ENCODE results near the gene ABCC1. TPM values are rescaled to one million over a fixed set of nuclear protein-coding genes. Genes with fewer than 3 reads are reported as not detected.

The ABCC1 gene
- total and polyA plus RNA-seq, 2 donors (not counting 1 experiment from before 2014, with no cell fraction given): 54.1 to 178 TPM

DNA sequence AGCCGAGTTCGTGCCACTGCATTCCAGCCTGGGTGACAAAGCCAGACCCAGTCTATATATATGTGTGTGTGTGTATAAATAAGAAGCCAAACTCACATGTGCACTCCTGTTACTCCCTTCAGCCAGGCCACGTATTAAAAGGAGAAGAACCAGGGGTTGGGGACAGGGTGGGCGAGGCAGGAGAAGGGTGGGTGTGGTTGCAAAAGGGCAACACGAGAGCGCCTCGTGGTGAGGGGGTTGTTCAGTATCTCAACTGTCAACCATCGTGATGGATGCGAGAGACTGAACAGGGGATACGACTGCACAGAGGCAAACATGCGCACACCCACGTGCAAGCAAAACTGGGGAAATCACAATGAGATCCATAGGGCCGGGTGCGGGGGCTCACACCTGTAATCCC is 219.0 kb downstream of the ABCC1 start:
- no peaks in the 10 kb centered on the region for H3K9me3 ChIP-seq (ENCODE audit: control insufficient read depth, insufficient read depth, low read depth, low read length)

DNA sequence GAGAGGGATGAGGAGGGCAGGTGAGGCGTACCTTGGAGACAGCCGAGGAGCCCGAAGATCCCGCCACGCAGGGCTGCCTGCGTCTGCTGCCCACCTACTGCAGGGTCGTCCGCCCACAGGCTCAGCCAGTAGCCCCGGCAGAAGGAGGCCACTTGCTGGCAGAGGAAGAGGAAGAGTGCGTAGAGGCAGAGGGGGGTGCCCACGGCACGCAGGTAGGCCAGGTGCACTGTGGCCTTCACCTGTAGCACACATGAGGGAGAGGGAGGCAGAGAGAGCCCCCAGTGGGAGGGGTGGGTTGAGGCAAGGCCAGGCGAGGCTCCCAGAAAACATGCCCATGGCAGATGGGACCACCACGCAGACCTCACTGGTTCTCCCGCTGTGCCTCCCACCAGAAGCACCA is 220.2 kb downstream of the ABCC1 start:
- DNase-seq (ENCODE audit: low read depth in 2 of 2): no peak
- no peaks in the 10 kb centered on the region for H3K4me1 ChIP-seq (ENCODE audit: control insufficient read depth, extremely low read depth, insufficient read depth, low read length)
- no peak overlapping the region for H2AFZ ChIP-seq (ENCODE audit: low read length)
- no peak overlapping the region for H3K27ac ChIP-seq (ENCODE audit: insufficient read depth, low read length)
- no peaks in the 10 kb centered on the region for H3K36me3 ChIP-seq (ENCODE audit: control insufficient read depth, insufficient read depth, low read length)
- H3K4me2 ChIP-seq (ENCODE audit: extremely low read depth, insufficient read depth, low read length): no peak overlapping the region
- no peaks in the 10 kb centered on the region for H3K9me3 ChIP-seq (ENCODE audit: control insufficient read depth, insufficient read depth, low read depth, low read length)
- H3K4me3 ChIP-seq (replicated peaks in 1 of 4; ENCODE audit: control extremely low read depth in 1 of 4, insufficient read depth in 1 of 4, low read depth in 3 of 4, low read length in 4 of 4): no peak overlapping the region
- TF ChIP-seq EZH2 (IDR thresholded peaks at IDR 0.05; ENCODE audit: low read length, missing control alignments): no peak
- TF ChIP-seq, protein P1, sequence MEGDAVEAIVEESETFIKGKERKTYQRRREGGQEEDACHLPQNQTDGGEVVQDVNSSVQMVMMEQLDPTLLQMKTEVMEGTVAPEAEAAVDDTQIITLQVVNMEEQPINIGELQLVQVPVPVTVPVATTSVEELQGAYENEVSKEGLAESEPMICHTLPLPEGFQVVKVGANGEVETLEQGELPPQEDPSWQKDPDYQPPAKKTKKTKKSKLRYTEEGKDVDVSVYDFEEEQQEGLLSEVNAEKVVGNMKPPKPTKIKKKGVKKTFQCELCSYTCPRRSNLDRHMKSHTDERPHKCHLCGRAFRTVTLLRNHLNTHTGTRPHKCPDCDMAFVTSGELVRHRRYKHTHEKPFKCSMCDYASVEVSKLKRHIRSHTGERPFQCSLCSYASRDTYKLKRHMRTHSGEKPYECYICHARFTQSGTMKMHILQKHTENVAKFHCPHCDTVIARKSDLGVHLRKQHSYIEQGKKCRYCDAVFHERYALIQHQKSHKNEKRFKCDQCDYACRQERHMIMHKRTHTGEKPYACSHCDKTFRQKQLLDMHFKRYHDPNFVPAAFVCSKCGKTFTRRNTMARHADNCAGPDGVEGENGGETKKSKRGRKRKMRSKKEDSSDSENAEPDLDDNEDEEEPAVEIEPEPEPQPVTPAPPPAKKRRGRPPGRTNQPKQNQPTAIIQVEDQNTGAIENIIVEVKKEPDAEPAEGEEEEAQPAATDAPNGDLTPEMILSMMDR (conservative IDR thresholded peaks at IDR 0.05 in 1 of 2, IDR thresholded peaks at IDR 0.05 in 1 of 2; ENCODE audit: low read depth in 1 of 2, low read length in 2 of 2): no peak
- no peaks in the 10 kb centered on the region for H4K20me1 ChIP-seq (ENCODE audit: control insufficient read depth, extremely low read depth, insufficient read depth, low read length)
- H3K79me2 ChIP-seq (ENCODE audit: control insufficient read depth, insufficient read depth, low read length): no peaks in the 10 kb centered on the region
- H3K27me3 ChIP-seq (ENCODE audit: control insufficient read depth, insufficient read depth, low read length): no peaks in the 10 kb centered on the region
- H3K9ac ChIP-seq (ENCODE audit: insufficient read depth, low read length): no peak overlapping the region

More for the DNA sequence above, 219.0 kb downstream of the ABCC1 start:
- no peaks in the 10 kb centered on the region for H3K4me1 ChIP-seq (ENCODE audit: control insufficient read depth, extremely low read depth, insufficient read depth, low read length)
- H3K4me3 ChIP-seq (replicated peaks in 1 of 4; ENCODE audit: control extremely low read depth in 1 of 4, insufficient read depth in 1 of 4, low read depth in 3 of 4, low read length in 4 of 4): no peak overlapping the region
- H2AFZ ChIP-seq (ENCODE audit: low read length): no peak overlapping the region
- H3K27me3 ChIP-seq (ENCODE audit: control insufficient read depth, insufficient read depth, low read length): no peaks in the 10 kb centered on the region
- no peak for DNase-seq (ENCODE audit: low read depth in 2 of 2)
- no peak overlapping the region for H3K9ac ChIP-seq (ENCODE audit: insufficient read depth, low read length)
- H3K36me3 ChIP-seq (ENCODE audit: control insufficient read depth, insufficient read depth, low read length): no peaks in the 10 kb centered on the region
- no peaks in the 10 kb centered on the region for H3K79me2 ChIP-seq (ENCODE audit: control insufficient read depth, insufficient read depth, low read length)
- no peak overlapping the region for H3K4me2 ChIP-seq (ENCODE audit: extremely low read depth, insufficient read depth, low read length)
- TF ChIP-seq, protein P1 (conservative IDR thresholded peaks at IDR 0.05 in 1 of 2, IDR thresholded peaks at IDR 0.05 in 1 of 2; ENCODE audit: low read depth in 1 of 2, low read length in 2 of 2): no peak
- TF ChIP-seq EZH2 (IDR thresholded peaks at IDR 0.05; ENCODE audit: low read length, missing control alignments): no peak
- no peak overlapping the region for H3K27ac ChIP-seq (ENCODE audit: insufficient read depth, low read length)
- no peaks in the 10 kb centered on the region for H4K20me1 ChIP-seq (ENCODE audit: control insufficient read depth, extremely low read depth, insufficient read depth, low read length)

DNA sequence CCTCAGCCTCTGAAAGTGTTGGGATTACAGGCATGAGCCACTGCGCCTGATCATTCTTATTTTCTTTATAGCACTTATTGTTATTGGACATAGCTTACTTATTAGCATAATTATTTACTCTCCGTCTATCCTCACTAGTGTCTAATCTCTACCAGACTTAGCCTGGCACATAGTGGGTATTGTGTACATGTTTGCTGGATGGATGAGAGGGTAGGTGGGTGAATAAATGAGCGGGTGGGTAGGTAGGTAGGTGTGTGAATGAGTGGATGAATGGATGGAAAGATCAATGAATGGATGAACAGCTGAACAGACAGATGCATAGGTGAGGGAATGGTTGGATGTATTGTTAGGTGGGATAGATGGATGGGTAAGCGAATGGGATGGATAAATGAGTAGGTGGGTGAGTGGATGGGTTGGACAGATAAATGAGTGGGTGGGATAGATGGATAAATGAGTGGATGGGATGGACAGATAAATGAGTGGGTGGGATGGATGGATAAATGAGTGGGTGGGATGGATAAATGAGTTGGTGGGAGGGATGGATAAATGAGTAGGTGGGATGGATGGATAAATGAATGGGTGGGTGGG is 222.0 kb downstream of the ABCC1 start:
- no peak overlapping the region for H3K4me3 ChIP-seq (replicated peaks in 1 of 4; ENCODE audit: control extremely low read depth in 1 of 4, insufficient read depth in 1 of 4, low read depth in 3 of 4, low read length in 4 of 4)
- no peaks in the 10 kb centered on the region for H3K9me3 ChIP-seq (ENCODE audit: control insufficient read depth, insufficient read depth, low read depth, low read length)
- H4K20me1 ChIP-seq (ENCODE audit: control insufficient read depth, extremely low read depth, insufficient read depth, low read length): no peaks in the 10 kb centered on the region
- H3K36me3 ChIP-seq (ENCODE audit: control insufficient read depth, insufficient read depth, low read length): no peaks in the 10 kb centered on the region
- DNase-seq (ENCODE audit: low read depth in 2 of 2): no peak
- no peaks in the 10 kb centered on the region for H3K79me2 ChIP-seq (ENCODE audit: control insufficient read depth, insufficient read depth, low read length)
- peaks cover 4% of the 10 kb centered on the region for H3K27me3 ChIP-seq (ENCODE audit: control insufficient read depth, insufficient read depth, low read length)
- H2AFZ ChIP-seq (ENCODE audit: low read length): no peak overlapping the region
- H3K4me2 ChIP-seq (ENCODE audit: extremely low read depth, insufficient read depth, low read length): no peak overlapping the region
- no peaks in the 10 kb centered on the region for H3K4me1 ChIP-seq (ENCODE audit: control insufficient read depth, extremely low read depth, insufficient read depth, low read length)
- H3K9ac ChIP-seq (ENCODE audit: insufficient read depth, low read length): no peak overlapping the region
- H3K27ac ChIP-seq (ENCODE audit: insufficient read depth, low read length): no peak overlapping the region
- no peak for TF ChIP-seq EZH2 (IDR thresholded peaks at IDR 0.05; ENCODE audit: low read length, missing control alignments)
- TF ChIP-seq, protein P1 (conservative IDR thresholded peaks at IDR 0.05 in 1 of 2, IDR thresholded peaks at IDR 0.05 in 1 of 2; ENCODE audit: low read depth in 1 of 2, low read length in 2 of 2): no peak
